PC-9 (cell line): Measurements from ENCODE around the gene CLIC2. TPM values are rescaled to one million over a fixed set of nuclear protein-coding genes. Genes with fewer than 3 reads are reported as not detected.
"Not testable (repeated sequence)": the region's sequence is repeated elsewhere in the genome, so short reads cannot be mapped to it uniquely, and the experiment has no call there.

ENCODE experiments used
- BruUV-seq: library from RNA; stranded (reverse); fragments of 400-500 nt; replicated peaks from 2 replicates; lab custom pipeline; 2021; lab: Mats Ljungman, UMichigan
- CTCF ChIA-PET: fragments of 300-600 bp; sonication (Branson Sonifier 250); formaldehyde crosslinking; loops from one replicate; lab custom pipeline; 2022; ENCODE audit warnings: antibody characterized with exemption; lab: Charles Lee
- POLR2A ChIA-PET: fragments of 300-600 bp; sonication (Branson Sonifier 250); formaldehyde crosslinking; loops from one replicate; lab custom pipeline; 2022; ENCODE audit warnings: antibody characterized with exemption; ENCODE audit not compliant: unreplicated experiment; lab: Charles Lee
- DNase-seq, 2 experiments: peaks; one replicate each; pipeline versions ENCODE4 v3.0.0 to v3.0.0-alpha.2; 2015 to 2022; ENCODE audit warnings: mixed read lengths in 1 of 2
- H2AFZ ChIP-seq: fragments of 200-600 bp; sonication (generic); 2 replicates; pipeline ENCODE4 v1.8.1; 2017; ENCODE audit warnings: antibody characterized with exemption
- H3F3A ChIP-seq: fragments of 200-600 bp; sonication (generic); 2 replicates; pipeline ENCODE4 v1.8.1; 2017; ENCODE audit warnings: antibody characterized with exemption, mild to moderate bottlenecking, low read depth; ENCODE audit not compliant: insufficient read depth
- H3K27ac ChIP-seq: fragments of 200-600 bp; sonication (generic); 2 replicates; pipeline ENCODE4 v1.6.1; 2016; ENCODE audit warnings: mixed run types
- H3K27me3 ChIP-seq: fragments of 200-600 bp; sonication (generic); 2 replicates; pipeline ENCODE4 v1.6.1; 2016; ENCODE audit warnings: low read depth, mixed run types; ENCODE audit not compliant: insufficient read depth
- H3K36me3 ChIP-seq: fragments of 200-600 bp; sonication (generic); 2 replicates; pipeline ENCODE4 v1.6.1; 2016; ENCODE audit warnings: low read depth, mixed run types
- H3K4me1 ChIP-seq: fragments of 200-600 bp; sonication (generic); replicated peaks from 2 replicates; pipeline ENCODE4 v1.6.1; 2016; ENCODE audit warnings: mixed run types; ENCODE audit not compliant: insufficient read depth
- H3K4me2 ChIP-seq: fragments of 200-600 bp; sonication (generic); 2 replicates; pipeline ENCODE4 v1.6.1; 2017; ENCODE audit warnings: mixed run types
- H3K4me3 ChIP-seq: fragments of 200-600 bp; sonication (generic); 2 replicates; pipeline ENCODE4 v1.6.1; 2016; ENCODE audit warnings: mixed run types
- H3K79me2 ChIP-seq: fragments of 200-600 bp; sonication (generic); 2 replicates; pipeline ENCODE4 v1.6.1; 2017; ENCODE audit warnings: low read depth, mixed run types
- H3K9me2 ChIP-seq: fragments of 200-600 bp; sonication (generic); 2 replicates; pipeline ENCODE4 v1.8.1; 2017; ENCODE audit warnings: mild to moderate bottlenecking; ENCODE audit not compliant: insufficient read depth
- H3K9me3 ChIP-seq: fragments of 200-600 bp; sonication (generic); 2 replicates; pipeline ENCODE4 v1.8.1; 2016; ENCODE audit warnings: low read depth; ENCODE audit not compliant: insufficient read depth
- H4K20me1 ChIP-seq: fragments of 200-600 bp; sonication (generic); 2 replicates; pipeline ENCODE4 v1.8.1; 2017; ENCODE audit not compliant: insufficient read depth
- CTCF ChIP-seq: fragments of 200-600 bp; sonication (generic); conservative IDR thresholded peaks from 2 replicates; pipeline ENCODE4 v1.6.1; 2017; ENCODE audit warnings: mixed run types, antibody characterized with exemption, mild to moderate bottlenecking, moderate library complexity
- EZH2 ChIP-seq: fragments of 200-600 bp; sonication (generic); IDR thresholded peaks from 2 replicates; pipeline ENCODE4 v1.8.0; 2017; ENCODE audit warnings: antibody characterized with exemption, low read depth
- intact Hi-C: fragments of 100-400 bp; cut with micrococcal nuclease; formaldehyde crosslinking; loops from one replicate; pipeline ENCODE4 v1.10.0; 2022; ENCODE audit not compliant: unreplicated experiment
- total RNA-seq: library from RNA; stranded (reverse); gene quantifications from 2 replicates; pipeline ENCODE4 v1.2.3, GENCODE V29; 2021

Gene CLIC2
- total RNA-seq, 1 experiment from 2014 or later: 0.17 TPM

DNA sequence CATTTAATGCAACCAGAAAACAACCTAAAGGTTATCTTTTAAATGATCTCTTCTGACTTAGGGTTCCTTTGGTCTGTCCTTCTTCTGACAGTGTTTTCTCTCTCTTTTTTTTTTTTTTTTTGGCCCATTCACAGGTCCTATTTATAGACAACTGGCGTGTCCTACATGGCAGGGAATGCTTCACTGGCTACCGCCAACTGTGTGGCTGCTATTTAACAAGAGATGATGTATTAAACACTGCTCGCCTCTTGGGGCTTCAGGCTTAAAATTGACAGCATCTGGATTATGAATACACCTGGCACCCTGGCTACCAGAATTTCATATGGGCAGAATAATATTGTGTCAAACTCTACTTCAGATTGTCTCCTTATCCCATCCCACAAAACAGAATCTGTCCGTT lies 15.0 kb upstream of the CLIC2 start:
- H3K4me2 ChIP-seq, H3K79me2 ChIP-seq, BruUV-seq, DNase-seq, H3F3A ChIP-seq, H2AFZ ChIP-seq, CTCF ChIA-PET, H3K36me3 ChIP-seq, POLR2A ChIA-PET, intact Hi-C loops, H3K9me2 ChIP-seq, H3K9me3 ChIP-seq, H3K4me3 ChIP-seq, H3K4me1 ChIP-seq, H3K27ac ChIP-seq, H3K27me3 ChIP-seq, H4K20me1 ChIP-seq: not testable (repeated sequence)

DNA sequence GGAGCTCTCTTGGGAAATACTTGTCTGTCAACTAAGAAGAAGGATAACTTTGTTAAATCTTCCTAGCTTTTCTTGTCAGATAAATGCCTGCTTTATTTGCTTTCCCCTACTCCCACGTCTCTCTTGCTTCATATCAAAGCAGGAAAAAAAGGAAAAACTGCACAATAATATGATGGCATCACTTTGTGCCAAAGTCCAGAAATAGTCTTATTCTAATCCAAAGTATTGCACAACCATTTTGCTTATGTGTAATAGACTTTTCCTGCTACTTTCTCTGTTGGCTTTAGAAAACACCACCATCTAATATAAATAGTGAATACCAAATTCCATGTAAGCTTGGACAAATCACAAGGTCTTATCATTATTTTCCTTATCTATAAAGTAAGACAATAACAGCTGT lies 11.3 kb upstream of the CLIC2 start:
- H3F3A ChIP-seq, intact Hi-C loops, H3K27me3 ChIP-seq, H3K9me3 ChIP-seq, H3K27ac ChIP-seq, H3K9me2 ChIP-seq, POLR2A ChIA-PET, H3K4me2 ChIP-seq, CTCF ChIA-PET, H3K4me1 ChIP-seq, DNase-seq, H3K4me3 ChIP-seq, H3K79me2 ChIP-seq, H3K36me3 ChIP-seq, H4K20me1 ChIP-seq, BruUV-seq, H2AFZ ChIP-seq: not testable (repeated sequence)

GRCh38 chrX:155335337-155335712 lies 911 bp upstream of the CLIC2 start:
- H3K36me3 ChIP-seq, H3K4me2 ChIP-seq, H3K27me3 ChIP-seq, H3K9me2 ChIP-seq, POLR2A ChIA-PET, H3K9me3 ChIP-seq, H3K4me1 ChIP-seq, intact Hi-C loops, DNase-seq, H2AFZ ChIP-seq, H3F3A ChIP-seq, BruUV-seq, H3K79me2 ChIP-seq, CTCF ChIA-PET, H3K4me3 ChIP-seq, H4K20me1 ChIP-seq, H3K27ac ChIP-seq: not testable (repeated sequence)

GRCh38 chrX:155333544-155334100 lies 792 bp downstream of the CLIC2 start:
- no peak overlapping the region for H3K4me2 ChIP-seq
- no peaks in the 10 kb centered on the region for H3K79me2 ChIP-seq
- H3K9me3 ChIP-seq: no peaks in the 10 kb centered on the region
- H3K27me3 ChIP-seq: no peaks in the 10 kb centered on the region
- H3K4me1 ChIP-seq: no peaks in the 10 kb centered on the region
- no peaks in the 10 kb centered on the region for H3K36me3 ChIP-seq
- H3K27ac ChIP-seq: no peak overlapping the region
- BruUV-seq: no TSS peak
- no peak for DNase-seq
- H3K9me2 ChIP-seq: no peaks in the 10 kb centered on the region
- ChIA-PET POLR2A (no interaction called here), CTCF (no interaction called here)
- H4K20me1 ChIP-seq: no peaks in the 10 kb centered on the region
- H3K4me3 ChIP-seq: no peak overlapping the region
- intact Hi-C loops: no loop called here
- H3F3A ChIP-seq: no peaks in the 10 kb centered on the region
- TF ChIP-seq CTCF: no peak
- no peak for TF ChIP-seq EZH2
- no peak overlapping the region for H2AFZ ChIP-seq
